Keratinocyte (primary cell): ENCODE measurements around the gene EPB41L4B.
"Not testable (repeated sequence)": the region's sequence is repeated elsewhere in the genome, so short reads cannot be mapped to it uniquely, and the experiment has no call there.

Source experiments
- CTCF ChIP-seq, 3 experiments: IDR thresholded peaks in 1 of 3; conservative IDR thresholded peaks in 1 of 3; optimal IDR thresholded peaks in 1 of 3; 2 replicates in 2 of 3; 3 replicates in 1 of 3; pipeline versions ENCODE3 to v1.5.1; 2011; ENCODE audit warnings: low read length in 3 of 3, mild to moderate bottlenecking in 3 of 3, moderate library complexity in 2 of 3, control low read depth in 1 of 3, inconsistent platforms in 1 of 3; ENCODE audit not compliant: insufficient read depth in 2 of 3; ENCODE audit errors: extremely low read depth in 1 of 3
- EZH2 ChIP-seq: IDR thresholded peaks from one replicate; pipeline ENCODE4 v1.6.1; 2012; ENCODE audit warnings: inconsistent platforms, mild to moderate bottlenecking, low read length, moderate library complexity

- not testable (repeated sequence) for TF ChIP-seq CTCF (optimal IDR thresholded peaks at IDR 0.05 in 1 of 3, IDR thresholded peaks at IDR 0.05 in 1 of 3, conservative IDR thresholded peaks at IDR 0.05 in 1 of 3; ENCODE audit: extremely low read depth in 1 of 3, insufficient read depth in 2 of 3, low read length in 3 of 3); EZH2
These were observed 102.6 kb downstream of the EPB41L4B start for GRCh38 chr9:109218242-109218641.
